ENCODE measurements around the gene DOK6. TPM values are rescaled to one million over a fixed set of nuclear protein-coding genes. Genes with fewer than 3 reads are reported as not detected.

The DOK6 gene
- total and polyA plus RNA-seq, 2 donors (not counting 1 experiment from before 2014, with no cell fraction given), result not detected

DNA sequence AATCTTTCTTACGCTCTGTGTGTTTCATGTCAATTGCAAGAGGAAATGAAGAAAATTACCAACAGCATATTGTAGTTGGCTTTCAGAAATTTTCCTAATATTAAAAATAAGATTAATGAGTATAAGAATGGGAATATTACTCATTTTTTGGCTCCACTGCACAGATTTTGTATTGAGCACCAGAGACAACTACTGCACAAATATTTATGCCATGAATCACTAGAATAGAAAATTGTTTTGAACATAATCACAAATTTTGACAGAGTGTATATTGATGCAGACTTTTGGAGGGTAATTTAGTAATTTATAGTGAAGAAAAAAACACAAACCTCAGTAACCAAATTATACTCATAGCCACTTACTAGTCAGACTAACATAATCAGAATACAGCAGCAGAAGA, 118.3 kb downstream of the DOK6 start:
- Histone ChIP-seq H3K79me2 (ENCODE audit: control insufficient read depth, insufficient read depth, low read length) (no peaks in the 10 kb centered on the region), H3K27ac (ENCODE audit: low read length in 2 of 2) (no peak overlapping the region), H3K27me3 (replicated peaks in 1 of 4; ENCODE audit: control extremely low read depth in 1 of 4, control insufficient read depth in 3 of 4, insufficient read depth in 4 of 4, low read length in 3 of 4) (no peaks in the 10 kb centered on the region), H3K4me3 (ENCODE audit: control extremely low read depth in 1 of 5, extremely low read depth in 1 of 5, insufficient read depth in 1 of 5, low read depth in 2 of 5, low read length in 4 of 5) (no peak overlapping the region), H3K36me3 (replicated peaks in 1 of 2; ENCODE audit: control extremely low read depth in 1 of 2, control insufficient read depth in 1 of 2, extremely low read depth in 1 of 2, insufficient read depth in 2 of 2, low read length in 1 of 2) (no peaks in the 10 kb centered on the region), H2AFZ (ENCODE audit: insufficient read depth, low read depth, low read length, poor library complexity, severe bottlenecking) (no peak overlapping the region), H3K9me3 (ENCODE audit: control extremely low read depth in 1 of 3, control insufficient read depth in 2 of 3, insufficient read depth in 1 of 3, low read length in 2 of 3) (no peaks in the 10 kb centered on the region), H3K9ac (ENCODE audit: low read length) (no peak overlapping the region), H3K4me1 (ENCODE audit: control insufficient read depth in 2 of 2, insufficient read depth in 2 of 2, low read length in 2 of 2) (no peaks in the 10 kb centered on the region), H3K4me2 (replicated peaks; ENCODE audit: low read depth, low read length, poor library complexity, severe bottlenecking) (no peak overlapping the region), H4K20me1 (ENCODE audit: control insufficient read depth, insufficient read depth, low read length, poor library complexity, severe bottlenecking) (no peaks in the 10 kb centered on the region)
- TF ChIP-seq, protein P1, sequence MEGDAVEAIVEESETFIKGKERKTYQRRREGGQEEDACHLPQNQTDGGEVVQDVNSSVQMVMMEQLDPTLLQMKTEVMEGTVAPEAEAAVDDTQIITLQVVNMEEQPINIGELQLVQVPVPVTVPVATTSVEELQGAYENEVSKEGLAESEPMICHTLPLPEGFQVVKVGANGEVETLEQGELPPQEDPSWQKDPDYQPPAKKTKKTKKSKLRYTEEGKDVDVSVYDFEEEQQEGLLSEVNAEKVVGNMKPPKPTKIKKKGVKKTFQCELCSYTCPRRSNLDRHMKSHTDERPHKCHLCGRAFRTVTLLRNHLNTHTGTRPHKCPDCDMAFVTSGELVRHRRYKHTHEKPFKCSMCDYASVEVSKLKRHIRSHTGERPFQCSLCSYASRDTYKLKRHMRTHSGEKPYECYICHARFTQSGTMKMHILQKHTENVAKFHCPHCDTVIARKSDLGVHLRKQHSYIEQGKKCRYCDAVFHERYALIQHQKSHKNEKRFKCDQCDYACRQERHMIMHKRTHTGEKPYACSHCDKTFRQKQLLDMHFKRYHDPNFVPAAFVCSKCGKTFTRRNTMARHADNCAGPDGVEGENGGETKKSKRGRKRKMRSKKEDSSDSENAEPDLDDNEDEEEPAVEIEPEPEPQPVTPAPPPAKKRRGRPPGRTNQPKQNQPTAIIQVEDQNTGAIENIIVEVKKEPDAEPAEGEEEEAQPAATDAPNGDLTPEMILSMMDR (IDR thresholded peaks at IDR 0.05), result no peak
- Mint-ChIP-seq H3K4me1 (no peaks in the 10 kb centered on the region), H3K4me3 (no peak overlapping the region), H3K27me3 (no peaks in the 10 kb centered on the region), H3K9me3 (ENCODE audit: insufficient read depth) (no peaks in the 10 kb centered on the region), H3K27ac (no peak overlapping the region)
- WGBS (ENCODE audit: insufficient coverage), result no CpG with 5 or more reads among the region's 1 CpG
- DNase-seq (no peak), ATAC-seq (ENCODE audit: low read depth) (no peak)
- ChIA-PET CTCF (no interaction called here), POLR2A (no interaction called here)
- intact Hi-C loops (cut with micrococcal nuclease), result no loop called here

DNA sequence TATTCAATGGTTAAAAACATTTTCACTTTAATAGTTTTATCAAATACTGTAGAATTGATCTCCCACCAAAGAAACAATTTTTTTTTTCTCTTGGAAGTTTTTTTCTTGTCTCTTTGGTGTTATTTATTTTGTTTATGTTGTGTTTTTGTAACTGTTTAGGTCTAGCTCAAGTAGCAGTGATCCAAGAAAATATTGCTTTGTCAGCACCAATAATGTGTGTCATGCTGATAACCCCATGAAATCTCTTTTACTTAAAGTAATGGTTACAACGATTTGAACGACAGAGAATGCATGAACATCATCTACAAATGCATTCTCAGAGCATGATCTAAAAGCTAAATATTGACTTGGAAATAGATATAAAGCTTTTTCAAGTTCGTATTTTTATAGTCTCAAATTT, 122.9 kb downstream of the DOK6 start:
- no peaks in the 10 kb centered on the region for H4K20me1 ChIP-seq (ENCODE audit: control insufficient read depth, insufficient read depth, low read length, poor library complexity, severe bottlenecking)
- no peak overlapping the region for H2AFZ ChIP-seq (ENCODE audit: insufficient read depth, low read depth, low read length, poor library complexity, severe bottlenecking)
- no peaks in the 10 kb centered on the region for H3K4me1 ChIP-seq (ENCODE audit: control insufficient read depth in 2 of 2, insufficient read depth in 2 of 2, low read length in 2 of 2)
- intact Hi-C loops (cut with micrococcal nuclease), result no loop called here
- ATAC-seq (ENCODE audit: low read depth), result no peak
- no peak for TF ChIP-seq EZH2 (IDR thresholded peaks at IDR 0.05; ENCODE audit: borderline replicate concordance, insufficient read depth, low read depth, low read length, poor library complexity, severe bottlenecking)
- TF ChIP-seq, protein P1 (IDR thresholded peaks at IDR 0.05), result no peak
- POLR2A ChIA-PET, result no interaction called here
- H3K4me3 ChIP-seq (ENCODE audit: control extremely low read depth in 1 of 5, extremely low read depth in 1 of 5, insufficient read depth in 1 of 5, low read depth in 2 of 5, low read length in 4 of 5), result no peak overlapping the region
- H3K4me3 Mint-ChIP-seq, result no peak overlapping the region
- no peaks in the 10 kb centered on the region for H3K27me3 ChIP-seq (replicated peaks in 1 of 4; ENCODE audit: control extremely low read depth in 1 of 4, control insufficient read depth in 3 of 4, insufficient read depth in 4 of 4, low read length in 3 of 4)
- no peak overlapping the region for H3K27ac Mint-ChIP-seq
- no peaks in the 10 kb centered on the region for H3K36me3 ChIP-seq (replicated peaks in 1 of 2; ENCODE audit: control extremely low read depth in 1 of 2, control insufficient read depth in 1 of 2, extremely low read depth in 1 of 2, insufficient read depth in 2 of 2, low read length in 1 of 2)
- CTCF ChIA-PET, result no interaction called here
- H3K27me3 Mint-ChIP-seq, result no peaks in the 10 kb centered on the region
- no peaks in the 10 kb centered on the region for H3K9me3 Mint-ChIP-seq (ENCODE audit: insufficient read depth)
- no peak overlapping the region for H3K4me2 ChIP-seq (replicated peaks; ENCODE audit: low read depth, low read length, poor library complexity, severe bottlenecking)
- H3K9me3 ChIP-seq (ENCODE audit: control extremely low read depth in 1 of 3, control insufficient read depth in 2 of 3, insufficient read depth in 1 of 3, low read length in 2 of 3), result no peaks in the 10 kb centered on the region
- WGBS (ENCODE audit: insufficient coverage), result no CpG with 5 or more reads among the region's 3 CpGs
- DNase-seq, result no peak
- no peak overlapping the region for H3K9ac ChIP-seq (ENCODE audit: low read length)
- no peaks in the 10 kb centered on the region for H3K79me2 ChIP-seq (ENCODE audit: control insufficient read depth, insufficient read depth, low read length)
- H3K27ac ChIP-seq (ENCODE audit: low read length in 2 of 2), result no peak overlapping the region
- no peaks in the 10 kb centered on the region for H3K4me1 Mint-ChIP-seq

All from B cell (primary cell).